ENCODE results near the gene ABCC10. TPM values are rescaled to one million over a fixed set of nuclear protein-coding genes. Genes with fewer than 3 reads are reported as not detected.
A peak's percentile ranks its signal among the peaks of the same experiment; 100 is the strongest.

Gene ABCC10
- total RNA-seq, 1 experiment from 2014 or later, result 31.8 TPM

DNA sequence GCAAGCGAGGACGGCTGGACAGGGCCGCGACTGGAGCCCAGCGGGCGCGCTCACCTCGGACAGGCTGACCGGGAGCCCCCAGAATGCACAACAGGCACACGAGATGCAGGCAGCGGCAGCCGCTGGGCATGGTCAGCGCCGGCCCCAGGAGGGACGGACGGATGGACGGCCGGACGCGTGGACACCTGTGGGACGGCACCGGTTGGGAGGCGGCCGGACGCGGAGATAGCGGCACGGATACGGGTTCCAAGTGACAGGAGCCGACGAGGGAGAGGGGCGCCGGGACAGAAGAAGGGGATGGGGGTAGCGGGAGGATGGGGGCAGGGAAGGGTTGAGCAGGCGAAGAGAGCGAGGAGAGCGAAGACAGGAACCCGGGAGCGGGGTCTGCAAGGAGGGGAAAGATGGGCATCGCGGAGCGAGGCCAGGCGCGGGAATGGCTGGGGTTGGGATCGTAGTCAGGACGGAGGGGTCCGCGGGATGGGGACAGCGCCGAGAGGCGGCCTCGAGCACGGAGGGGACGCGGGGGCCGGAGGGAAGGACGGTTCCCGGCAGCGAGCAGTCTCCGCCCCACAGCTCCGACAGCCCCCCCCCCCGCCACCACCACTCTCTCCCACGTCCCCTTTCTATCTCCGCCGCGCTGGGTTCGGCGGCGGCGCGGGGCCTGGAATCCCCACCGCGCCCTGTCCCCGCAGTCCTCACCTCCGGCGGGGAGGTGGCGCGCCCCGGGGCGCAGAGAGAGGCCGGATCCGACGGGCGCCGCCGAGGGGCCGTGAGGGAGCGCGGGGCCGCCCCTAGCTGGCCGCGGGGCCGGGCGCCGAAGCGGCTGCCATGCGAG is 27.6 kb downstream of the ABCC10 start:
- Histone ChIP-seq H2AFZ (ENCODE audit: low read length) (no peak overlapping the region), H3K79me2 (ENCODE audit: insufficient read depth, low read length) (no peaks in the 10 kb centered on the region), H2AK5ac (ENCODE audit: insufficient read length, low read length) (no peak overlapping the region), H3K14ac (ENCODE audit: insufficient read depth, low read length) (no peak overlapping the region; the same call in 1 of the 2 replicates), H3K27me3 (ENCODE audit: insufficient read depth, low read length) (peaks cover 12% of the 10 kb centered on the region; the same call in 1 of the 2 replicates), H3K9ac (ENCODE audit: extremely low read depth, insufficient read length, low read length) (no peak overlapping the region), H3K18ac (ENCODE audit: insufficient read length, low read depth, low read length) (no peak overlapping the region), H4K5ac (ENCODE audit: insufficient read length, low read depth, low read length) (no peak overlapping the region), H3K4me2 (ENCODE audit: insufficient read depth, insufficient read length, low read length) (peak overlapping the region; percentile 71), H2BK20ac (ENCODE audit: low read depth, low read length, poor library complexity, severe bottlenecking) (no peak overlapping the region), H3K23ac (ENCODE audit: insufficient read length, low read depth, low read length) (no peak overlapping the region), H3K9me3 (ENCODE audit: control insufficient read depth, low read depth, low read length) (no peaks in the 10 kb centered on the region), H2BK5ac (ENCODE audit: insufficient read length, low read length) (no peak overlapping the region), H2BK12ac (ENCODE audit: insufficient read length, low read depth, low read length) (no peak overlapping the region), H4K20me1 (ENCODE audit: control insufficient read depth, insufficient read depth, insufficient read length) (peaks cover 4% of the 10 kb centered on the region), H4K91ac (ENCODE audit: insufficient read length, low read depth, low read length) (no peak overlapping the region), H3K4ac (ENCODE audit: low read depth, low read length) (no peak overlapping the region), H3K4me1 (ENCODE audit: insufficient read depth, low read length) (no peaks in the 10 kb centered on the region), H3K27ac (ENCODE audit: insufficient read length, low read depth, low read length) (no peak overlapping the region), H3T11ph (ENCODE audit: low read length) (no peak overlapping the region), H4K8ac (replicated peaks; ENCODE audit: insufficient read length, low read depth, low read length) (no peak overlapping the region), H3K23me2 (ENCODE audit: insufficient read length, low read depth, low read length, poor library complexity, severe bottlenecking) (peaks cover 14% of the 10 kb centered on the region), H2BK15ac (ENCODE audit: low read depth, low read length) (no peak overlapping the region), H3K79me1 (ENCODE audit: insufficient read depth, low read depth, low read length, poor library complexity, severe bottlenecking) (no peaks in the 10 kb centered on the region), H3K56ac (ENCODE audit: insufficient read length, low read depth, low read length) (no peak overlapping the region), H2BK120ac (ENCODE audit: low read depth, low read length, poor library complexity, severe bottlenecking) (no peak overlapping the region)
- Mint-ChIP-seq H3K36me3 (ENCODE audit: insufficient read depth in 1 of 3, low read depth in 3 of 3) (peaks cover 0 to 17% (median 16%) of the 10 kb centered on the region in 3 experiments; a peak in 5 of 7 replicates), H3K4me3 (peak overlapping the region; percentile 66 to 86), H3K27ac (no peak overlapping the region), H3K9me3 (no peaks in the 10 kb centered on the region; a peak in 2 of 5 replicates), H3K4me1 (peaks cover 9 to 12% of the 10 kb centered on the region in 2 experiments), H3K27me3 (ENCODE audit: low read depth) (peaks cover 39% of the 10 kb centered on the region)
- TF ChIP-seq, protein P1, sequence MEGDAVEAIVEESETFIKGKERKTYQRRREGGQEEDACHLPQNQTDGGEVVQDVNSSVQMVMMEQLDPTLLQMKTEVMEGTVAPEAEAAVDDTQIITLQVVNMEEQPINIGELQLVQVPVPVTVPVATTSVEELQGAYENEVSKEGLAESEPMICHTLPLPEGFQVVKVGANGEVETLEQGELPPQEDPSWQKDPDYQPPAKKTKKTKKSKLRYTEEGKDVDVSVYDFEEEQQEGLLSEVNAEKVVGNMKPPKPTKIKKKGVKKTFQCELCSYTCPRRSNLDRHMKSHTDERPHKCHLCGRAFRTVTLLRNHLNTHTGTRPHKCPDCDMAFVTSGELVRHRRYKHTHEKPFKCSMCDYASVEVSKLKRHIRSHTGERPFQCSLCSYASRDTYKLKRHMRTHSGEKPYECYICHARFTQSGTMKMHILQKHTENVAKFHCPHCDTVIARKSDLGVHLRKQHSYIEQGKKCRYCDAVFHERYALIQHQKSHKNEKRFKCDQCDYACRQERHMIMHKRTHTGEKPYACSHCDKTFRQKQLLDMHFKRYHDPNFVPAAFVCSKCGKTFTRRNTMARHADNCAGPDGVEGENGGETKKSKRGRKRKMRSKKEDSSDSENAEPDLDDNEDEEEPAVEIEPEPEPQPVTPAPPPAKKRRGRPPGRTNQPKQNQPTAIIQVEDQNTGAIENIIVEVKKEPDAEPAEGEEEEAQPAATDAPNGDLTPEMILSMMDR (conservative IDR thresholded peaks at IDR 0.05), result peak; percentile 18; the same call in 2 of the 3 replicates
- WGBS (ENCODE audit: extremely low coverage, insufficient read length, low lambda C conversion rate), result no CpG with 5 or more reads among the region's 97 CpGs
- DNase-seq, result no peak
